IPS-15b (cell line): ENCODE results near the gene R3HDM1.

Source experiments
- H3K27me3 ChIP-seq: one replicate; pipeline ENCODE4 v1.6.1; 2013; ENCODE audit warnings: low read length; ENCODE audit not compliant: control insufficient read depth, insufficient read depth
- H3K36me3 ChIP-seq: one replicate; pipeline ENCODE4 v1.6.1; 2013; ENCODE audit warnings: low read length; ENCODE audit not compliant: control insufficient read depth, insufficient read depth
- H3K4me1 ChIP-seq: one replicate; pipeline ENCODE4 v1.6.1; 2013; ENCODE audit warnings: mild to moderate bottlenecking, low read length; ENCODE audit not compliant: control insufficient read depth, insufficient read depth
- H3K4me3 ChIP-seq: one replicate; pipeline ENCODE4 v1.5.1; 2013; ENCODE audit warnings: low read depth, low read length
- H3K9ac ChIP-seq: one replicate; pipeline ENCODE4 v1.6.1; 2013; ENCODE audit warnings: low read depth, mild to moderate bottlenecking, low read length
- H3K9me3 ChIP-seq: one replicate; pipeline ENCODE4 v1.6.1; 2013; ENCODE audit warnings: mild to moderate bottlenecking, low read length; ENCODE audit not compliant: control insufficient read depth, insufficient read depth

R3HDM1 gene

DNA sequence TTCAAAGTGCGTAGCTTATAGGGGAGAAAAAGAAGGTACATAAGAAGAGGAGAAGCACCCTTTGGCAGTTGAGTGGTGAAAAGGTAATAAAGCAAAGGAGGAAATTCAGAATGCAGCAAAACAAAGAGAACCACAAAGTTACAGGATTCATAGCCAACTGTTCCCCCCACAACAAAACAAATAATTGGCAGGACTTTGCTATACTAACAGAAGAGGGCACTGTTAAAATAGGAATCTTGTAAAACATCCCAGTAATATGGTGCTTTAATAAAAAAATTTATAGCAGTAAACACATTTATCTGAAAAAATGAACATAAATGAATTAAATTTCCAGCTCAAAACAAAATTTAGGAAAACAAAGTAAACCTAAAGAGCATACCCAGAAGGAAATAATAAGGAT, 42.3 kb downstream of the R3HDM1 start:
- Histone ChIP-seq H3K27me3 (no peaks in the 10 kb centered on the region), H3K4me1 (no peaks in the 10 kb centered on the region), H3K36me3 (no peaks in the 10 kb centered on the region)

DNA sequence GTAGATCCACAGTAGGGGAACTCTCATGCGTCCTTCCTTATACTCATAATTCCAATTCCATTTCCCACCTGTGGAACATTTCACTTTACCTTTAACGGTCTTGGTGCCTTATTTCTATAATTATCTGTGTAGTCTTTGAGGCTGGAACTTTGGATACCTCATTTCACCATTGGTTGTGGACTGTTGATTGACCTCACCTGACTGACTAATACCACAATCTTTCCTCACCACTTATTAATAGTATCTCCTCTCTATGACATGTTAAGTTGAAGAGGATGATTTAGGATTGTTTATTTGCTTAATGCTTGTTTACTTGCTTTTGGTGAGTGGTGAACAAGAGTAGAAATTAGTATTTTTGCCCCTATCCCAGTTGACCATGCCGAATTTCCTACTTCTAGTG, 50.0 kb downstream of the R3HDM1 start:
- Histone ChIP-seq H3K9ac (no peak overlapping the region), H3K4me1 (peaks cover 7% of the 10 kb centered on the region), H3K9me3 (no peaks in the 10 kb centered on the region), H3K27me3 (no peaks in the 10 kb centered on the region), H3K4me3 (no peak overlapping the region), H3K36me3 (no peaks in the 10 kb centered on the region)

More for the DNA sequence above, 42.3 kb downstream of the R3HDM1 start:
- Histone ChIP-seq H3K9me3 (no peaks in the 10 kb centered on the region), H3K4me3 (no peak overlapping the region), H3K9ac (no peak overlapping the region)

DNA sequence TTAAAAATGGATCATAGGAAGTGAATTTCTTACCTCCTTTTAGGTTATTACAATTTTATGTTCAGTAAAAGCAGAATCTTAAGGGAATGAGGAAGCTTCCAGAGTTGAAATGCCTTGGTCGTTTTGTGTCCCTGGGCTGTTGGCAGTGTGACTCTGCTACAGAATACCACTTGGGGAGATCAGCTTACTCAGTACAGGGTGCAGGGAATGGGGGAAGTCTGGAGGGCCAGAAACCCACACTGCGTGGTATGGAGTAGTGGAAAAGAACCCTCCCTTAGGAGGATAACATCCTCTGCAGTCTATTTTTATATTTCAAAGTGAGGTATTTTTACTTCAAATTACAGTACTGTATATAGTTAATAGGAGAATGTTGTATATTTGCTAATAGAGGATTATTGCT, 51.1 kb downstream of the R3HDM1 start:
- no peaks in the 10 kb centered on the region for H3K27me3 ChIP-seq

DNA sequence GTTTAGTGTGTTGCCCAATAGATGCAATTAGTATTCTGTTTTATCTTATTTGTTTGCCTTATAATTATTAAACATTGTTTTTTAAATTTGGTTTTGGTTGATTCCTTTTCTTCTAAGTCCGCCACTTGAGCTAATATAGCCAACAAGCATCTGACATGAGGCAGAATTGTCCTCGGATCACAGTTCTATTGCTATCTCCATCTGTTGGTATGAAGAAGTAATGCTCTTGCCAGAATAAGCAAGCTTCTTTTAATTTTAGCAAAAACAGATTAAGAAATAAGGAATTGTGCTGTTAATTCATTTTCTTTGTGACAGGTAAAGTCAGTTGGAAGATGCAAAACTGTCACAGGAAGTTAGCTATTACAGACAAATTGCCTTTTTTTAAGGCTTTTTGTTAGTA, 54.3 kb downstream of the R3HDM1 start:
- Histone ChIP-seq H3K9ac (no peak overlapping the region), H3K4me3 (no peak overlapping the region), H3K27me3 (no peaks in the 10 kb centered on the region), H3K4me1 (peaks cover 8% of the 10 kb centered on the region), H3K36me3 (no peaks in the 10 kb centered on the region), H3K9me3 (no peaks in the 10 kb centered on the region)

More for the DNA sequence above, 51.1 kb downstream of the R3HDM1 start:
- Histone ChIP-seq H3K9me3 (no peaks in the 10 kb centered on the region), H3K4me1 (peaks cover 8% of the 10 kb centered on the region), H3K9ac (no peak overlapping the region), H3K36me3 (no peaks in the 10 kb centered on the region), H3K4me3 (no peak overlapping the region)

DNA sequence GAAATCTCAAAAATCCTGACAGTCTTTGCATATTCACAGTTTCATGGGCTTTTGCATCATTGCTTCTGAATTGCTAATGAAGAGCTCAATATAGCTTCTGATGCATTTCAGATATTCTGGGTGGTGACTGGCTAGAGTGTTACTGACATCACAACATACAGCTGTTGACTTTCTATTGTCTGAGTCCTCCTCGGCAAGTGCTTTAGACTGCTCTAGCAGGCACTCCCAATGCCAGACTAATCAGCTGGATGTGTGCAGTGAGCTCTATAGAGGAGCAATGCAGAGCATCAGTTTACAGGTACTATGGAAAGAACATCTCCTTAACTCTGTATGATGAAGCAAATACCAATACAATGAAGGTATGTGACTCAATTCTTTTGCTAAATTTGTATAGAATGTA, 54.9 kb downstream of the R3HDM1 start:
- H3K4me3 ChIP-seq: no peak overlapping the region
- peaks cover 8% of the 10 kb centered on the region for H3K4me1 ChIP-seq
- no peaks in the 10 kb centered on the region for H3K9me3 ChIP-seq
- no peak overlapping the region for H3K9ac ChIP-seq
- H3K27me3 ChIP-seq: no peaks in the 10 kb centered on the region
- no peaks in the 10 kb centered on the region for H3K36me3 ChIP-seq

DNA sequence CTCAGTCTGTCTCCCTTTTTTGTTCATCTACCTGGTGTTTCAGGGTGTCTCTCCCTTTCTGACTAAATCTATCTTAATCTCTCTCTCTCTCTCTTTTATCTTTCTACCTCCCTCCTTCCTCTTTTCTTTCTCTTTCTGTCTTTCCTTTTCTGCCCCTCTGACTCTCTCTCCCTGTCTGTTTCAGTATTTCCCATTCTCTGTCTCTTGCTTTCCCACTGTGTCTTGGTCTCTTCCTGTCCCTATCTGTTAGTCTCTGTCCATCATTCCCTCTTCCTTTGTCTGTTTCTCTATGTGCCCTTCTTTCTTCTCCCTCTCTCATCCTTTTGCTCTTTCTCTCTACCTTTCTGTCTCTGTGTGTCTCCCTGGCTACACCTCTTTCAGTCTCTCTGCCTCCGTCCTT, 56.7 kb downstream of the R3HDM1 start:
- Histone ChIP-seq H3K36me3 (no peaks in the 10 kb centered on the region), H3K4me3 (no peak overlapping the region), H3K9me3 (peaks cover 3% of the 10 kb centered on the region), H3K9ac (no peak overlapping the region), H3K27me3 (no peaks in the 10 kb centered on the region), H3K4me1 (peaks cover 8% of the 10 kb centered on the region)

DNA sequence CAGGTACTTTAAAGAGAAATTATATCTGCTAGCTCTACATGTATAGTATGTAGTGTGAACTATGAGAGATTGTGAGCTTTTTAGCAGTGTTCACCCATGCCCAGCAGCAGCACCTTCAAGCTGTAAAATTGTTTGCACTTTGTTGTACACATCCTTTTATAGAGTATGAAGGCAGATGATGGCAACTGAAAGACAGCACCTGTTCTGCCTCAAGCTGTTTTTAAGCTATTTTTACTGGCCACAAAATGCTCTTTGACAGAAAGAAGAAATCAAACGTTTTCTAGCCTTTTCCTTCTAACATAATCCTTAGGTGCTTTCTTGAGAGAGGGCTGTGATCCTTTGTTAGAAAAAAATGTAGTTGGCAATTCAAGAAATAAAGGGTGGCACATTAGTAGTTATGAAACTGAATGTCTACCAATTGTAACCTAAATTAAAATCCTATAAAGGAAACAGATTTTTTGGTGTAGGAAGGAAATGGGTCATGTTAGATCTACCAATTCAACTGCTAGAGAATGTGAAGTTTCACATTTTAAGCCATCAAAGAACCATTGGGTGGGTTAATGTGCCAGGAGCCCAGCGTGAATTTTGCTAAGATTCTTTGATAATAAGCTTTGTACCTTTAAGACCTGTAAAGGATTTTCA, 59.5 kb downstream of the R3HDM1 start:
- no peak overlapping the region for H3K4me3 ChIP-seq
- H3K9me3 ChIP-seq: peaks cover 3% of the 10 kb centered on the region
- no peak overlapping the region for H3K9ac ChIP-seq

DNA sequence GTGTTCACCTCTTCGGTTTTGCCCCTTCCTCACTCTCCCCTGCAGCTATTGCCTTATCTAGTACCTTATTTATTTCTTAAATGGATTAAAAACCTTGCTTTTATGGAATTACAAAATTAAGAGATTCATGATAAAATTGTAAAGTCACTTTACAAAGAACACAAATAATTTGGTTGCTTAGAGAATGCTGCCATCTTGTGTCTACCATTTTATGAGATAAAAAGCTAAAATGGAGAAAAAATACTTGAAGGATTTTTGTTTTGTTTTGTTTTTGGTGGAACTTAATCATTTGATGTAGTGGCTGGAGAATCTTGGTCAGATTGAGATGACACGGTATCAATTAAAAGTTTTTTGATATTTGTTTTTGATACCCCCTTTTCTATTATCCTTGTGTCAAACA, 69.6 kb downstream of the R3HDM1 start:
- H3K27me3 ChIP-seq: no peaks in the 10 kb centered on the region
- H3K4me1 ChIP-seq: peaks cover 3% of the 10 kb centered on the region
- H3K9me3 ChIP-seq: no peaks in the 10 kb centered on the region
- no peaks in the 10 kb centered on the region for H3K36me3 ChIP-seq
- no peak overlapping the region for H3K9ac ChIP-seq
- H3K4me3 ChIP-seq: no peak overlapping the region

More for the DNA sequence above, 59.5 kb downstream of the R3HDM1 start:
- H3K36me3 ChIP-seq: no peaks in the 10 kb centered on the region
- H3K4me1 ChIP-seq: peaks cover 6% of the 10 kb centered on the region
- no peaks in the 10 kb centered on the region for H3K27me3 ChIP-seq

DNA sequence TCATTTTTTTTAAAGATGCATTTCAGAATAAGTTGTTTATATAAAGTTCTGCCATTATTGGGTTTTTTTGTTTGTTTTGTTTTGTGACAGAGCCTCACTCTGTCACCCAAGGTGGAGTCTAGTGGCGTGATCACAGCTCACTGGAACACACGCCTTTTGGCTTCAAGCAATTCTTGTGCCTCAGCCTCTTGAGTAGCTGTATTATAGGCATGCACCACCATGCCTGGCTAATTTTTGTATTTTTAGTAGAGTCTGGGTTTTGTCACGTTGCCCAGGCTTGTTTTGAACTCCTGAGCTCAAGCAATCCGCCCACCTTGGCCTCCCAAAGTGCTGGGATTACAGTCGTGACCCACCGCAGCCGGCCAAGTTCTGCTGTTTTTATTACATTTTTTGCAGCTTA, 72.3 kb downstream of the R3HDM1 start:
- no peaks in the 10 kb centered on the region for H3K9me3 ChIP-seq
- H3K4me3 ChIP-seq: no peak overlapping the region
- H3K4me1 ChIP-seq: no peaks in the 10 kb centered on the region
- no peaks in the 10 kb centered on the region for H3K36me3 ChIP-seq
- H3K27me3 ChIP-seq: no peaks in the 10 kb centered on the region
- H3K9ac ChIP-seq: no peak overlapping the region

DNA sequence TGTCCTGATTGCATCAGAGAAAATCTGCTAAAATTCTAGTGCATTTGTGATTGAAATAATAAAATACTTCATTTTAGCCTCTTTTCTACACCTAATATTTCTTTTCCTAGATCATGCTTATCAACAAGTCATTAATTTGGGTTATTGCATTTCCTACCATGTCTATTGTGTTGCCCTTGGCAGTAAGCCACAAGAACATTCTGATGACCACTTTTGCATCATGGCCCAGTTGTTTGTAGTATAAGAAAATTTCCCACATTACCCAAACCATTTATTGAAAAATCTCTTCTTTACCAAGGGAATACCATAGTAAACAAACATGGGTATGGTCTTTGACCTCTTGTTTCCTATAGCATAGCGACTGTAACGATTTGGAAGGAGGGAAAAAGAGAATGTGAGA, 76.3 kb downstream of the R3HDM1 start:
- Histone ChIP-seq H3K4me3 (no peak overlapping the region), H3K9ac (no peak overlapping the region), H3K4me1 (no peaks in the 10 kb centered on the region), H3K9me3 (no peaks in the 10 kb centered on the region), H3K36me3 (no peaks in the 10 kb centered on the region), H3K27me3 (no peaks in the 10 kb centered on the region)

DNA sequence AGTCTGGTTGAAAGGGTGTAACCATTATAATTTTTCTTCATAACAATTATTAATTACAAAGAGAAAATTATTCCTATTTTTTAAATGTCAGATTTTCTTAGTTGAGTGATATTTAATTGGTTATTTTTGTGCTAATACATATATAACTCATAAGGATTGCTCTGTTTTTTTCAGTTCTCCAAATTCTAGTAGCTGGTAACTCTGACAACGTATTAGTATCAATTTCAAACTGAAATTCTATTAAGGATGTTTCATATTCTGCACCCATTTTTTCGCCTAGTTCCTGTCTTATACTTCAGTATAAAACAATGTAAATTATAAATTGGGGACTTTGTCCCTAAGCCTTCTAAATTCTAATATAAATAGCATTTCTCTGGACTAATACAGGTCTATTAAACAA, 81.0 kb downstream of the R3HDM1 start:
- Histone ChIP-seq H3K4me1 (no peaks in the 10 kb centered on the region), H3K9ac (no peak overlapping the region), H3K9me3 (no peaks in the 10 kb centered on the region), H3K36me3 (no peaks in the 10 kb centered on the region), H3K4me3 (no peak overlapping the region), H3K27me3 (no peaks in the 10 kb centered on the region)

DNA sequence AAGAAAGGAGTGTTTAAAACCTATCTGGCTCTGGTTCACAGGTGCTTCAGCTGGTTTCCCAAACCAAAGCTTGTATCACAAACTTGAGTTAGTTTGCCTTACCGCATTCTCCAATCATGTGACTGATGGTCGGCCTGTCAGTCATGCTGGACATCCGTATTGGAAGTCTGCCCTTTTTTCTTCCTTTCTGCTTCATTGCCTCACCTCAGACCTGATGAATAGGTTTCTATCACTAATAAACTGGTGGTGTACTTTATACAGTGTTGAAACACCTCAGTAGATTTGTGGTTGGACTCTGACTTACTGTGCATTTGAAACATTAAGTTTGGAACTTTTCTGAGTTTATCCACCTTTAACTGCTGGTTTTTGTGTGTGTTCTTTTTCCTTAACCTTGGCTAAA, 84.1 kb downstream of the R3HDM1 start:
- Histone ChIP-seq H3K9ac (no peak overlapping the region), H3K4me3 (no peak overlapping the region), H3K27me3 (no peaks in the 10 kb centered on the region), H3K4me1 (no peaks in the 10 kb centered on the region), H3K9me3 (no peaks in the 10 kb centered on the region), H3K36me3 (no peaks in the 10 kb centered on the region)
